Mucosa of rectum (tissue), 2 donors: ENCODE data around the gene SYT17.
A peak's percentile ranks its signal among the peaks of the same experiment; 100 is the strongest.

ENCODE experiments used
- H3K27ac ChIP-seq, 2 donors: one replicate each; pipeline ENCODE4 v1.7.0; 2013; ENCODE audit warnings: inconsistent platforms in 2 of 2, low read depth in 2 of 2, low read length in 2 of 2
- H3K27me3 ChIP-seq, 2 donors: one replicate each; pipeline ENCODE4 v1.7.0; 2013; ENCODE audit warnings: low read length in 2 of 2; ENCODE audit not compliant: control insufficient read depth in 2 of 2, insufficient read depth in 2 of 2
- H3K36me3 ChIP-seq, 2 donors: one replicate each; pipeline ENCODE4 v1.7.0; 2013; ENCODE audit warnings: low read length in 2 of 2; ENCODE audit not compliant: control insufficient read depth in 2 of 2, insufficient read depth in 2 of 2
- H3K4me1 ChIP-seq, 2 donors: one replicate each; pipeline ENCODE4 v1.7.0; 2013; ENCODE audit warnings: low read length in 2 of 2, mild to moderate bottlenecking in 1 of 2; ENCODE audit not compliant: control insufficient read depth in 2 of 2, insufficient read depth in 2 of 2
- H3K4me3 ChIP-seq, 2 donors: one replicate each; pipeline ENCODE4 v1.7.0; 2013; ENCODE audit warnings: low read length in 2 of 2
- H3K9ac ChIP-seq, 2 donors: one replicate each; pipeline ENCODE4 v1.7.0; 2013; ENCODE audit warnings: low read length in 2 of 2, low read depth in 1 of 2, mild to moderate bottlenecking in 1 of 2
- H3K9me3 ChIP-seq, 2 donors: one replicate each; pipeline ENCODE4 v1.7.0; 2013; ENCODE audit warnings: low read length in 2 of 2; ENCODE audit not compliant: control insufficient read depth in 2 of 2
- donor health status: healthy.
- donor health status: Normal muscosa, but diverticular disease.

Gene SYT17

DNA sequence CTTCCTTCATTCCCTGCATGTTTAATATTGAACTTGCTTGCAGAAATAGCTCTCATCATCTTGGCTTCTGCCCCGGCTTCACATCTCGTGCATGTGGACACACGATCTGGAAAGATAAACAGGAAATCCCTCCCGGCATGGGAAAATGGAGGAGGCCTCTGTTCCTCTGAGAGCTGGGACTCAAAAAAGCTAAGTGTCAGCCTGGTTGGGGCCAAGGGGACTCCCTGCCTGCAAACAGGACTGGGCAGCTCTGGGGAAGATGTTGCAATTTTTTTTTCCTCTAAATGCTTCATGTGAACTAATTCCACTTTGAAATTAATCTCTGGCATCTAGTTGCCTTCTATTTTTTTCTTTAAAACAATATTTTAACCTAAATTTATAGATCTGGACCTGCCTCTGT, 29.4 kb upstream of the SYT17 start:
- H3K9ac ChIP-seq, result no peak overlapping the region
- no peaks in the 10 kb centered on the region for H3K27me3 ChIP-seq
- H3K9me3 ChIP-seq, result no peaks in the 10 kb centered on the region
- H3K36me3 ChIP-seq, result no peaks in the 10 kb centered on the region
- no peak overlapping the region for H3K4me3 ChIP-seq
- H3K27ac ChIP-seq, result peak overlapping the region in 1 of 2 donors; percentile 46
- peaks cover 22 to 31% of the 10 kb centered on the region in 2 donors for H3K4me1 ChIP-seq

DNA sequence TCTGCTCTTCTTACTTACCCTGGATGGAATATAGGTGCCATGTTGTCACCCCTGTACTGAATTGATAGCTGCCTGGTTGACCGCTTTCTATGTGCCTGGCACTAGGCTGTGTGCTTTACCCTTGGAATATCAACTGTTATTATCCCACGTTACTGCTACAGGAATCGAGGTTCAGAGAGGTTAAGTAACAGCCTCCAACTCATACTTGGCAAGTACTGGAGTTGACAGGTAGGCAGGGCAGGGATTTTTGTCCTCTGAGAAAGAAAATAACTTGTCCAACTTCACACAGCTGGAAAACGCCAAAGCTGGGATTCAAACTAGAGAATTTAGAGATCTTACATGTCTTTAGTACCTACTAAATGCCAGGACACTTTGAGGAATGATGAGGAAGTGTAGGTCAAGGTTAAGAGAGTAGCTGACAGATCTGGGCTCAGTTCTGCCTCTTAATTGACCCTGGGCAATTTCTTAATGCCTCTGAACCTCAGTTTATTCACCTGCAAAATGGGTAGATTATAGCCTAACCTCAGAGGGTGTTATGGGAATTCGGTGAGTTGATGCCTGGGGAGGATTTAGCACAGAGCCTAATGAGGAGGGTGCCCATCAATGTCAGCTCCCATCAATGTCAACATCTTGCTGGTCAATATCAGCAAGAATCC, 28.5 kb upstream of the SYT17 start:
- no peaks in the 10 kb centered on the region for H3K36me3 ChIP-seq
- H3K9me3 ChIP-seq, result no peaks in the 10 kb centered on the region
- H3K4me3 ChIP-seq, result no peak overlapping the region
- H3K27ac ChIP-seq, result no peak overlapping the region
- H3K4me1 ChIP-seq, result peaks cover 22 to 31% of the 10 kb centered on the region in 2 donors
- H3K9ac ChIP-seq, result no peak overlapping the region
- peaks cover 0 to 1% of the 10 kb centered on the region in 2 donors for H3K27me3 ChIP-seq

DNA sequence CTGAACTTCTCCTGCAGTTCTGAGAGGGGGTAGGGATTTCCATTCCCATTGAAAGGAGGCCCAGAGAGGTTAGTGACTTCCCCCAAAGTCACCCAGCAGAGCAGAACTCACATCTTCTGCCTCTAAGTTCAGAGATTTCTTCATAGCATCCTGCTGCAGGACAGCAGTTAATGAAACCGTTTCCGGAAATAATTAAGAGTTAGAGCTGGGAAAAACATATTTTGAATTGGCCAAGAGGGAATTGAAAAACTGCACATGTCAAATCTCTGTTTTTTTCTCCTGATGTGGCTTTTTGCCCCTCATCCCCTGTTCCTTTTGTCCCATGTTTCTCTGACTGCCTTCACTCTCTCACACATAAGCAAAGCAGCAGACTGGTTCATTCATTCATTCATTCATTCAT, 27.6 kb upstream of the SYT17 start:
- H3K27me3 ChIP-seq, result peaks cover 0 to 4% of the 10 kb centered on the region in 2 donors
- no peaks in the 10 kb centered on the region for H3K36me3 ChIP-seq
- no peaks in the 10 kb centered on the region for H3K9me3 ChIP-seq
- H3K4me1 ChIP-seq, result peaks cover 21 to 29% of the 10 kb centered on the region in 2 donors
- H3K27ac ChIP-seq, result no peak overlapping the region
- no peak overlapping the region for H3K4me3 ChIP-seq
- no peak overlapping the region for H3K9ac ChIP-seq

DNA sequence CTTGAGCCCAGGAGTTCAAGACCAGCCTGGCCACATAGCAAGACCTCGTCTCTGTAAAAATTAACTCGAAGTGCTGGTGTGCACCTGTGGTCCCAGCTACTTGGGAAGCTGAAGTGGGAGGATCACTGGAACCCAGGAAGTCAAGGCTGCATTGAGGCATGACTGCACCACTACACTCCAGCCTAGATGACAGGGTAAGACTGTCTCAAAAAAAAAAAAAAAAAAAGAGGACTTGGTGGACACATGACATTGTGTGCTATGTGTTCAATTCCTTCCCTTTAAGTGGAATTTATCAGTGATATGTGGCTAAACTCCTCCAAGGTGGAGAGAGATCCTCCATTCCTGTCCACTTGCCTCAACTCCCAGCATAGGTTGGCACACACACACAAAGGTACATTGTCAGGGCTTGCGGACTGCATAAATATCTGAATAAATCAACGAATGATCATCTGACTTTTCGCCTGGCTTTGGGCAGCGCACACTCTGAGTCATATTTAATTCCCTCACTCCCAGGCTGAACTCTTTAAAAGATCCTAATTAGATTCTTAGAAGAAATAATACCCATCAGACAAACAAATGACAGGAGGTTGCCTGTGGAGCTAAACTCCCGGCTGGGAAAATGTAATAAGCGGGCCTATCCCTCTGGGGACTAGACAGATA, 25.0 kb upstream of the SYT17 start:
- Histone ChIP-seq H3K9me3 (peaks cover 0 to 3% of the 10 kb centered on the region in 2 donors), H3K27ac (no peak overlapping the region), H3K9ac (no peak overlapping the region), H3K4me1 (peaks cover 0 to 5% of the 10 kb centered on the region in 2 donors), H3K4me3 (no peak overlapping the region), H3K27me3 (peaks cover 0 to 4% of the 10 kb centered on the region in 2 donors), H3K36me3 (no peaks in the 10 kb centered on the region)

- Histone ChIP-seq H3K9ac (no peak overlapping the region), H3K27ac (no peak overlapping the region), H3K9me3 (peaks cover 0 to 3% of the 10 kb centered on the region in 2 donors), H3K36me3 (no peaks in the 10 kb centered on the region), H3K27me3 (peaks cover 0 to 4% of the 10 kb centered on the region in 2 donors), H3K4me3 (no peak overlapping the region), H3K4me1 (peaks cover 0 to 3% of the 10 kb centered on the region in 2 donors)
Observed at GRCh38 chr16:19143599-19143956, 24.5 kb upstream of the SYT17 start.

DNA sequence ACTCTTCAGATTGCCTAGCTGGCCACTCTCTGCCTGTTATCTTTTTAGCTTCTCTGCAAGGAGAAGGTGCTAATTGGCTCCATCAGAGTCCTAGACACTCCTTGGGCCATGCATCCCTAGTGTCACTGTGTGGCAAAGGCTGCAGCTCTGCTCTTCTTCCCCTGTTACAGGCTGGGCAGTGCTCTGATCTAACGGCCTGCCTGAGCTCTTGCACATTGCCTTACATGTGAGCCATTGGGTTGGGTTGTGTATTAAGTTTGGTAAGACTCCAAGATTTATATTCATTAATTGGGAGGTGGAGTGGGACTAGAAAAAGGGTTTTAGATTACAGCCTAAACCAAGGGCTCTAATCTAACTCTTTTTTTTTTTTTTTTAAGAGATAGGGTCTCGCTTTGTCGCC, 23.0 kb upstream of the SYT17 start:
- Histone ChIP-seq H3K27ac (no peak overlapping the region), H3K27me3 (peaks cover 0 to 4% of the 10 kb centered on the region in 2 donors), H3K9ac (no peak overlapping the region), H3K4me3 (no peak overlapping the region), H3K4me1 (no peaks in the 10 kb centered on the region), H3K9me3 (peaks cover 0 to 3% of the 10 kb centered on the region in 2 donors), H3K36me3 (no peaks in the 10 kb centered on the region)

DNA sequence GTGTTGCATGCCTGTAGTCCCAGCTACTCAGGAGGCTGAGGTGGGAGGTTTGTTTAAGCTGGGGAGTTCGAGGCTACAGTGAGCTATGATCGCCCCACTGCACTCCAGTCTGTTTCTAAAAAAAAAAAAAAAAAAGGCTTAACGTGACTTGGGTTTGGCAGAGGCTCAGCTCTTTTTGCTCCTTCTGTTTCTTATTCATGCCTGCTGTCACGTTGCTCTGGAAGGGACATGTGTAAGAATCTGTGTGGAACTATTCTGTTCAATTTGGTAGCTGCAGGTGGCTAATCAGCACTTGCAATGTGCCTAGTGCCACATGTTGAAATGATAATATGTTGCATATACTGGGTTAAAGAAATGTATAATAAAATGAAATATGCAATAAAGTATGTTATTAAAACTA, 20.9 kb upstream of the SYT17 start:
- no peak overlapping the region for H3K9ac ChIP-seq
- peaks cover 0 to 4% of the 10 kb centered on the region in 2 donors for H3K27me3 ChIP-seq
- H3K36me3 ChIP-seq, result no peaks in the 10 kb centered on the region
- no peak overlapping the region for H3K4me3 ChIP-seq
- peaks cover 0 to 3% of the 10 kb centered on the region in 2 donors for H3K9me3 ChIP-seq
- no peak overlapping the region for H3K27ac ChIP-seq
- no peaks in the 10 kb centered on the region for H3K4me1 ChIP-seq

GRCh38 chr16:19147627-19148026, 20.4 kb upstream of the SYT17 start:
- no peak overlapping the region for H3K27ac ChIP-seq
- no peaks in the 10 kb centered on the region for H3K36me3 ChIP-seq
- H3K27me3 ChIP-seq, result peaks cover 0 to 4% of the 10 kb centered on the region in 2 donors
- H3K9me3 ChIP-seq, result peaks cover 0 to 3% of the 10 kb centered on the region in 2 donors
- H3K4me1 ChIP-seq, result no peaks in the 10 kb centered on the region
- no peak overlapping the region for H3K9ac ChIP-seq
- H3K4me3 ChIP-seq, result no peak overlapping the region

GRCh38 chr16:19148189-19148588, 19.9 kb upstream of the SYT17 start:
- Histone ChIP-seq H3K4me1 (no peaks in the 10 kb centered on the region), H3K9ac (no peak overlapping the region), H3K36me3 (no peaks in the 10 kb centered on the region), H3K27me3 (peaks cover 0 to 4% of the 10 kb centered on the region in 2 donors), H3K9me3 (peaks cover 0 to 3% of the 10 kb centered on the region in 2 donors), H3K4me3 (no peak overlapping the region), H3K27ac (no peak overlapping the region)

- H3K4me3 ChIP-seq, result no peak overlapping the region
- peaks cover 0 to 8% of the 10 kb centered on the region in 2 donors for H3K9me3 ChIP-seq
- peaks cover 0 to 3% of the 10 kb centered on the region in 2 donors for H3K27me3 ChIP-seq
- no peaks in the 10 kb centered on the region for H3K36me3 ChIP-seq
- no peak overlapping the region for H3K27ac ChIP-seq
- no peak overlapping the region for H3K9ac ChIP-seq
- H3K4me1 ChIP-seq, result no peaks in the 10 kb centered on the region
Observed at GRCh38 chr16:19151310-19151709, 16.7 kb upstream of the SYT17 start.
